ENCODE results near the gene PXDN. TPM values are rescaled to one million over a fixed set of nuclear protein-coding genes. Genes with fewer than 3 reads are reported as not detected.
"Not testable (repeated sequence)": the region's sequence is repeated elsewhere in the genome, so short reads cannot be mapped to it uniquely, and the experiment has no call there.

PXDN gene
- total RNA-seq, 1 experiment from 2014 or later, result 96.1 TPM

DNA sequence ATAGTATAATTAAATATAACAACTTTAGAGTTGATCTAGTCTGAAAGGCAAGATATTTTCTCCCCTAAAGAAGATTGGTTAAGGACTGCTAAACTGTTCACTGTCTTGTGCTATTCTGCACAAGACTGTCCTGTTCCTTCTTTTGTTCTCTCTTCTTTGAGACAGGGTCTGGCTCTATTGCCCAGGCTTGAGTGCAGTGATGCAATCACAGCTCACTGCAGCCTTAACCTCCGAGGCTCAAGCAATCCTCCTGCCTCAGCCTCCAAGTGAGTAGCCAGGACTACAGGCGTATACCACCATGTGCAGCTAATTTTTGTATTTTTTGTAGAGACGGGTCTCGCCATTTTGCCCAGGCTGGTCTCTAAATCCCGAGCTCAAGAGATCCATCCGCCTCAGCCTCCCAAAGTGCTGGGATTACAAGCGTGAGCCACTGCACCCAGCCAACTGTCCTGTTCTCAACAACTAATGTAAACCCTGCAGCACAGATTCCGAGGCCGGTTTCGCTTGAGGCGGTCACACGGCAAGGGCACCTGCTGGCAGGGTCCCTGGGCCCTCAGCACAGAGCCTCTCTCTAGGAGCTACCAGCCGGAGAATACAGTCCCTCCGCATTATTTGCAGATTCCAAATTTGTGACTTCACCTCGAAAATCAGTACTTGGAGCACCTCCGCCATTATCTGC is 16.4 kb downstream of the PXDN start:
- H3K27me3 Mint-ChIP-seq (ENCODE audit: insufficient read depth, unreplicated experiment), result no peaks in the 10 kb centered on the region
- POLR2A ChIA-PET, result interaction anchor here (1.2 to 1.4 kb wide), 2 partner anchors 20 to 52 kb away, joined by 3 read pairs; no protein-coding TSS in a partner anchor
- CTCF ChIA-PET, result interaction anchor here (0.6 to 1.6 kb wide), 8 partner anchors 11 to 57 kb away, joined by 3 to 5 read pairs (median 3); no protein-coding TSS in a partner anchor
- H3K9me3 Mint-ChIP-seq (ENCODE audit: unreplicated experiment), result no peaks in the 10 kb centered on the region
- H3K4me1 Mint-ChIP-seq (ENCODE audit: insufficient read depth, unreplicated experiment), result peaks cover 32% of the 10 kb centered on the region
- TF ChIP-seq, protein P1, sequence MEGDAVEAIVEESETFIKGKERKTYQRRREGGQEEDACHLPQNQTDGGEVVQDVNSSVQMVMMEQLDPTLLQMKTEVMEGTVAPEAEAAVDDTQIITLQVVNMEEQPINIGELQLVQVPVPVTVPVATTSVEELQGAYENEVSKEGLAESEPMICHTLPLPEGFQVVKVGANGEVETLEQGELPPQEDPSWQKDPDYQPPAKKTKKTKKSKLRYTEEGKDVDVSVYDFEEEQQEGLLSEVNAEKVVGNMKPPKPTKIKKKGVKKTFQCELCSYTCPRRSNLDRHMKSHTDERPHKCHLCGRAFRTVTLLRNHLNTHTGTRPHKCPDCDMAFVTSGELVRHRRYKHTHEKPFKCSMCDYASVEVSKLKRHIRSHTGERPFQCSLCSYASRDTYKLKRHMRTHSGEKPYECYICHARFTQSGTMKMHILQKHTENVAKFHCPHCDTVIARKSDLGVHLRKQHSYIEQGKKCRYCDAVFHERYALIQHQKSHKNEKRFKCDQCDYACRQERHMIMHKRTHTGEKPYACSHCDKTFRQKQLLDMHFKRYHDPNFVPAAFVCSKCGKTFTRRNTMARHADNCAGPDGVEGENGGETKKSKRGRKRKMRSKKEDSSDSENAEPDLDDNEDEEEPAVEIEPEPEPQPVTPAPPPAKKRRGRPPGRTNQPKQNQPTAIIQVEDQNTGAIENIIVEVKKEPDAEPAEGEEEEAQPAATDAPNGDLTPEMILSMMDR (IDR thresholded peaks at IDR 0.05; ENCODE audit: unreplicated experiment), result no peak
- intact Hi-C loops (cut with micrococcal nuclease), result no loop called here
- no peak for DNase-seq (ENCODE audit: unreplicated experiment)
- no peak overlapping the region for H3K4me3 Mint-ChIP-seq (ENCODE audit: unreplicated experiment)
- peak overlapping the region; percentile 52 for H3K27ac Mint-ChIP-seq (ENCODE audit: low read depth, unreplicated experiment)
- peaks cover 12% of the 10 kb centered on the region for H3K36me3 Mint-ChIP-seq (ENCODE audit: insufficient read depth, unreplicated experiment)
- no TSS peak for BruUV-seq (replicated peaks)

DNA sequence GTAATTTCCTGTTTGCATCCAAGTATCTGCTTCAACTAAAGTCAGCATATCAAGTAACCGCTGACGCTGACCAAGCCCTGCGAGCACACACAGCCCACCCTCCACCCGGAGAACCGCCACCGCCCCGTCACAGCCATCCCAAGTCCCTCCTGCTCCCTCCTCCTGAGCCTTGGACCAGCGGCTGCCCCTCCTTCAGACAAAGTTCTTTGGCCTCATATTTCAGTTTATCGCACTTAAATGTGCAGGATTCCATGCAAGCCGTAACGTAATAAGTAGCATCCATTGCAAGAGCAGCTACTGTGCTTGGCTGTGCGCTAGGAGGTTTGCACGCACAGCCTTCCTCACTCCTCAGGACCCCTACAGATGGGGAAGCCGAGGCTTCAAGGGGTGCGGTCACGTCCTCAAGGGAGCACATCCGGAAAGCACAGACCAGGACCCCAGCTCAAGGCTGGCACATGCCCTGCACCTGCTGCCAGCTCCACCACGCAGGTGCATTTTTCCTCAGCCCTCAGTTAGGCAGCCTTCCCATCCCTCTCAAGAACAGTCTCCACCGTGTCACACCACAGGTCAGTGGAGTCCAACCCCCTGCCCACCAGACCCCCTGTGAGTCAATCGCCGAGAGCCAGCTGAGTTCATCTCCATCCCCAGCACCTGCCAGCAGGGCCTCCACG is 17.1 kb downstream of the PXDN start:
- Mint-ChIP-seq H3K27ac (ENCODE audit: low read depth, unreplicated experiment) (peak overlapping the region; percentile 52), H3K9me3 (ENCODE audit: unreplicated experiment) (no peaks in the 10 kb centered on the region), H3K4me3 (ENCODE audit: unreplicated experiment) (no peak overlapping the region), H3K27me3 (ENCODE audit: insufficient read depth, unreplicated experiment) (no peaks in the 10 kb centered on the region), H3K4me1 (ENCODE audit: insufficient read depth, unreplicated experiment) (peaks cover 31% of the 10 kb centered on the region), H3K36me3 (ENCODE audit: insufficient read depth, unreplicated experiment) (peaks cover 12% of the 10 kb centered on the region)
- CTCF ChIA-PET, result interaction anchor here (0.6 to 1.3 kb wide), 4 partner anchors 14 to 103 kb away, joined by 3 to 5 read pairs (median 3); no protein-coding TSS in a partner anchor
- no TSS peak for BruUV-seq (replicated peaks)
- intact Hi-C loops (cut with micrococcal nuclease), result no loop called here
- POLR2A ChIA-PET, result interaction anchor here (0.9 to 1.4 kb wide), 4 partner anchors 9 to 52 kb away, joined by 3 read pairs; no protein-coding TSS in a partner anchor
- TF ChIP-seq, protein P1 (IDR thresholded peaks at IDR 0.05; ENCODE audit: unreplicated experiment), result no peak
- no peak for DNase-seq (ENCODE audit: unreplicated experiment)

DNA sequence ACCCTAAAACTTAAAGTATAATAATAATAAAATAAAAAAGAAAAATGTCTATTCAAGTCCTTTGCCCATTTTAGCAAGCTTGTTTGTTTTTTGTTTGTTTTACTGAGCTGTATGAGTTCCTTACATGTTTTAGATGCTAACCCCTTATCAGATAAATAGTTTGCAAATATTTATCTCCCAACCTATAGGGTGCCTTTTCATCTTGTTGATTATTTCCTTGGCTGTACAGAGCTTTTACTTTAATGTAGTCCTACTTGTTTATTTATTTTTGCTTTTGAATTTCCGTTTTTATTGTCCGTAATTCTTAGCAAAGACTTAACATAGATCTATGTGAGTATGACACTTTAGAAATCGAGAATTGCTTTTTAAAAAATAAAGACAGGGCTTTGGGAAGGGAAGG is 17.8 kb downstream of the PXDN start:
- Mint-ChIP-seq H3K4me3 (ENCODE audit: unreplicated experiment) (no peak overlapping the region), H3K27ac (ENCODE audit: low read depth, unreplicated experiment) (no peak overlapping the region), H3K27me3 (ENCODE audit: insufficient read depth, unreplicated experiment) (no peaks in the 10 kb centered on the region), H3K4me1 (ENCODE audit: insufficient read depth, unreplicated experiment) (peaks cover 24% of the 10 kb centered on the region), H3K36me3 (ENCODE audit: insufficient read depth, unreplicated experiment) (peaks cover 7% of the 10 kb centered on the region), H3K9me3 (ENCODE audit: unreplicated experiment) (no peaks in the 10 kb centered on the region)
- TF ChIP-seq, protein P1 (IDR thresholded peaks at IDR 0.05; ENCODE audit: unreplicated experiment), result no peak
- POLR2A ChIA-PET, result interaction anchor here (0.7 to 1.2 kb wide), 3 partner anchors 9 to 24 kb away, joined by 3 read pairs; no protein-coding TSS in a partner anchor
- no TSS peak for BruUV-seq (replicated peaks)
- no peak for DNase-seq (ENCODE audit: unreplicated experiment)
- CTCF ChIA-PET, result interaction anchor here (0.6 kb wide), 1 partner anchor 102 kb away, joined by 3 read pairs; no protein-coding TSS in a partner anchor
- intact Hi-C loops (cut with micrococcal nuclease), result no loop called here

DNA sequence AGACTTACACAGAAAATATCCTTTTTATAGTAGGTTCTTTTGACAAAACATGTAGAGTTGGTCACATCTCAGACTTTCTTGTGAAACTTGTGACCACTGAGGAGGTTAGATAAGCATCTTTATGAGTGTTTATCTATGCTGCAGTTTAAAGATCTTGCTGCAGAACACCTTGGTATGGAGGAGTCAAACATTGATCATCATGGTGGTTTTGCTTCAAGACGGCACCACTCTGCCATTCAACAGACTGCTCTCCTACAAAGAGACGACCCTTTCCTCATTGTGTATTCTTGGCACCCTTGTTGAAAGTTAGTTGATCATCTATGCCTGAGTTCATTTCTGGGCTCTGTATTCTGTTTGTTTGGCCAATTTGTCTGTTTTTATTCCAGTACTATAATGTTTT is 20.0 kb downstream of the PXDN start:
- DNase-seq (ENCODE audit: unreplicated experiment); CTCF ChIA-PET; H3K27me3 Mint-ChIP-seq (ENCODE audit: insufficient read depth, unreplicated experiment); BruUV-seq (replicated peaks); H3K36me3 Mint-ChIP-seq (ENCODE audit: insufficient read depth, unreplicated experiment); H3K27ac Mint-ChIP-seq (ENCODE audit: low read depth, unreplicated experiment); POLR2A ChIA-PET; H3K4me3 Mint-ChIP-seq (ENCODE audit: unreplicated experiment); H3K9me3 Mint-ChIP-seq (ENCODE audit: unreplicated experiment); intact Hi-C loops (cut with micrococcal nuclease): not testable (repeated sequence)
- peaks cover 16% of the 10 kb centered on the region for H3K4me1 Mint-ChIP-seq (ENCODE audit: insufficient read depth, unreplicated experiment)
